H1 (cell line): Measurements from ENCODE around the gene PRRX2. TPM values are rescaled to one million over a fixed set of nuclear protein-coding genes. Genes with fewer than 3 reads are reported as not detected.

Experiments
- CTCF ChIA-PET: fragments of 300-600 bp; sonication (Branson Sonifier 250); formaldehyde crosslinking; loops from one replicate; lab custom pipeline; 2021; ENCODE audit not compliant: partially characterized antibody; lab: Charles Lee
- POLR2A ChIA-PET: fragments of 300-600 bp; sonication (Branson Sonifier 250); formaldehyde crosslinking; loops from one replicate; lab custom pipeline; 2021; ENCODE audit warnings: inconsistent platforms; ENCODE audit not compliant: partially characterized antibody; lab: Charles Lee
- DNase-seq, 2 experiments: peaks; one replicate each; pipeline versions ENCODE4 v3.0.0 to v3.0.0-alpha.2; 2010 to 2022; ENCODE audit warnings: low spot score in 2 of 2, low read depth in 1 of 2, mixed read lengths in 1 of 2
- FAIRE-seq: peaks from 2 replicates; lab custom pipeline; 2011; peaks lifted over from hg19 to GRCh38; lab: Jason Lieb, UNC
- H2AFZ ChIP-seq: 2 replicates; pipeline ENCODE4 v1.8.1; 2012; ENCODE audit warnings: low read length, inconsistent platforms
- H2AK5ac ChIP-seq: 2 replicates; pipeline ENCODE4 v1.6.1; 2013; ENCODE audit warnings: low read depth, low read length
- H2BK120ac ChIP-seq: replicated peaks from 2 replicates; pipeline ENCODE3; 2013; ENCODE audit warnings: low read depth, low read length, inconsistent platforms
- H2BK12ac ChIP-seq: 2 replicates; pipeline ENCODE4 v1.6.1; 2013; ENCODE audit warnings: low read depth, low read length
- H2BK15ac ChIP-seq: 2 replicates; pipeline ENCODE4 v1.6.1; 2013; ENCODE audit warnings: low read length
- H2BK20ac ChIP-seq: 2 replicates; pipeline ENCODE4 v1.6.1; 2013; ENCODE audit warnings: low read length
- H2BK5ac ChIP-seq: 2 replicates; pipeline ENCODE4 v1.6.1; 2013; ENCODE audit warnings: low read depth, low read length
- H3K14ac ChIP-seq: 2 replicates; pipeline ENCODE4 v1.6.1; 2013; ENCODE audit warnings: inconsistent platforms; ENCODE audit not compliant: insufficient read length
- H3K18ac ChIP-seq: 2 replicates; pipeline ENCODE4 v1.6.1; 2013; ENCODE audit warnings: low read length; ENCODE audit errors: extremely low read depth
- H3K23ac ChIP-seq: 2 replicates; pipeline ENCODE4 v1.6.1; 2013; ENCODE audit warnings: inconsistent platforms; ENCODE audit not compliant: insufficient read length
- H3K23me2 ChIP-seq: 2 replicates; pipeline ENCODE4 v1.6.1; 2013; ENCODE audit warnings: low read depth, low read length
- H3K27ac ChIP-seq: 2 replicates; pipeline ENCODE4 v1.6.1; 2011; ENCODE audit warnings: low read depth, low read length, inconsistent platforms
- H3K27me3 ChIP-seq, 4 experiments: replicated peaks in 1 of 4; 1 replicate in 1 of 4; 2 replicates in 3 of 4; pipeline versions ENCODE4 v1.6.1 to v1.8.1; 2011 to 2013; ENCODE audit warnings: low read length in 3 of 4, mild to moderate bottlenecking in 3 of 4, inconsistent platforms in 2 of 4, mixed read lengths in 2 of 4, moderate library complexity in 1 of 4; ENCODE audit not compliant: control insufficient read depth in 3 of 4, insufficient read depth in 3 of 4; ENCODE audit errors: extremely low read depth in 1 of 4
- H3K36me3 ChIP-seq, 4 experiments: 2 replicates each; pipeline versions ENCODE4 v1.6.1 to v1.8.1; 2011 to 2013; ENCODE audit warnings: mild to moderate bottlenecking in 4 of 4, low read length in 3 of 4, moderate library complexity in 2 of 4, control low read depth in 1 of 4, inconsistent platforms in 1 of 4; ENCODE audit not compliant: insufficient read depth in 4 of 4, control insufficient read depth in 2 of 4
- H3K4ac ChIP-seq: replicated peaks from 2 replicates; pipeline ENCODE3; 2013; ENCODE audit warnings: low read length, low read depth, mixed read lengths, inconsistent platforms; ENCODE audit not compliant: insufficient read length
- H3K4me1 ChIP-seq, 4 experiments: replicated peaks in 1 of 4; 1 replicate in 1 of 4; 2 replicates in 3 of 4; pipeline versions ENCODE4 v1.6.1 to v1.8.1; 2011 to 2013; ENCODE audit warnings: low read length in 3 of 4, inconsistent platforms in 2 of 4, mixed read lengths in 1 of 4; ENCODE audit not compliant: insufficient read depth in 4 of 4, control insufficient read depth in 3 of 4
- H3K4me2 ChIP-seq, 2 experiments: 2 replicates each; pipeline versions ENCODE4 v1.6.1 to v1.8.1; 2011 to 2013; ENCODE audit warnings: low read depth in 2 of 2, low read length in 2 of 2, control low read depth in 1 of 2, inconsistent platforms in 1 of 2, mild to moderate bottlenecking in 1 of 2; ENCODE audit not compliant: insufficient read depth in 1 of 2
- H3K4me3 ChIP-seq, 4 experiments: fragments of 200-600, 300-600 bp in 1 of 4; sonication (generic), shearing (Covaris generic), sonication (Bioruptor Twin) in 1 of 4; 2 replicates each; pipeline versions ENCODE4 v1.5.1 to v1.8.1; 2011 to 2016; ENCODE audit warnings: low read length in 4 of 4, low read depth in 3 of 4, control low read depth in 2 of 4, inconsistent platforms in 2 of 4, mild to moderate bottlenecking in 2 of 4, mixed read lengths in 1 of 4, moderate library complexity in 1 of 4; ENCODE audit not compliant: insufficient read depth in 2 of 4; ENCODE audit errors: extremely low read depth in 1 of 4
- H3K56ac ChIP-seq: replicated peaks from 2 replicates; pipeline ENCODE3; 2013; ENCODE audit warnings: low read depth, mild to moderate bottlenecking, mixed read lengths, low read length, inconsistent platforms; ENCODE audit not compliant: insufficient read length
- H3K79me1 ChIP-seq: 2 replicates; pipeline ENCODE4 v1.6.1; 2013; ENCODE audit warnings: low read depth, low read length, control low read depth
- H3K79me2 ChIP-seq, 2 experiments: 2 replicates each; pipeline versions ENCODE4 v1.6.1 to v1.8.1; 2012 to 2013; ENCODE audit warnings: low read length in 2 of 2, mild to moderate bottlenecking in 2 of 2, inconsistent platforms in 1 of 2; ENCODE audit not compliant: insufficient read depth in 2 of 2, control insufficient read depth in 1 of 2
- H3K9ac ChIP-seq, 4 experiments: replicated peaks in 1 of 4; 1 replicate in 1 of 4; 2 replicates in 3 of 4; pipeline versions ENCODE4 v1.6.1 to v1.8.1; 2011 to 2013; ENCODE audit warnings: low read depth in 3 of 4, low read length in 3 of 4, control low read depth in 2 of 4, mild to moderate bottlenecking in 2 of 4, moderate library complexity in 2 of 4, inconsistent platforms in 1 of 4; ENCODE audit errors: extremely low read depth in 1 of 4
- H3K9me3 ChIP-seq, 2 experiments: 2 replicates each; pipeline versions ENCODE4 v1.6.1 to v1.8.1; 2012 to 2013; ENCODE audit warnings: mild to moderate bottlenecking in 2 of 2, moderate library complexity in 2 of 2, control low read depth in 1 of 2, inconsistent platforms in 1 of 2, low read depth in 1 of 2, low read length in 1 of 2, mixed read lengths in 1 of 2; ENCODE audit not compliant: insufficient read depth in 2 of 2
- H4K20me1 ChIP-seq, 2 experiments: replicated peaks in 1 of 2; 2 replicates each; pipeline versions ENCODE3 to v1.8.1; 2011 to 2013; ENCODE audit warnings: inconsistent platforms in 2 of 2, low read length in 2 of 2, mild to moderate bottlenecking in 1 of 2; ENCODE audit not compliant: insufficient read depth in 2 of 2, control insufficient read depth in 1 of 2
- H4K5ac ChIP-seq: 2 replicates; pipeline ENCODE4 v1.6.1; 2013; ENCODE audit warnings: low read length, low read depth, mixed read lengths, inconsistent platforms; ENCODE audit not compliant: insufficient read length
- H4K8ac ChIP-seq: 2 replicates; pipeline ENCODE4 v1.8.0; 2013; ENCODE audit warnings: mild to moderate bottlenecking, moderate library complexity, low read length, inconsistent platforms; ENCODE audit not compliant: insufficient read depth; ENCODE audit errors: extremely low read depth
- H4K91ac ChIP-seq: replicated peaks from 2 replicates; pipeline ENCODE3; 2013; ENCODE audit warnings: low read length, mixed read lengths, inconsistent platforms; ENCODE audit not compliant: insufficient read length
- CEBPB ChIP-seq: IDR thresholded peaks from 2 replicates; pipeline ENCODE4 v1.6.1; 2012; ENCODE audit warnings: low read depth, low read length
- WGBS, 2 experiments: shearing (Covaris generic) in 1 of 2; methylation state at CpG; one replicate each; pipeline versions ENCODE4 v1.1.6 to v1.1.7; 2013 to 2015; ENCODE audit warnings: low lambda C conversion rate in 2 of 2, mixed read lengths in 2 of 2, inconsistent platforms in 1 of 2, low coverage in 1 of 2, missing lambda C conversion rate in 1 of 2; ENCODE audit not compliant: insufficient replicate concordance in 2 of 2, insufficient coverage in 1 of 2, insufficient read length in 1 of 2; ENCODE audit errors: extremely low coverage in 1 of 2, missing lambda C conversion rate in 1 of 2; 5-methylcytosine and 5-hydroxymethylcytosine counted together
- polyA plus RNA-seq, 7 experiments: library from polyadenylated mRNA; depleted of rRNA in 3 of 7; stranded (reverse) in 5 of 7; unstranded in 2 of 7; fragments of >200 nt in 5 of 7; fragments of 200-250 nt in 2 of 7; gene quantifications; 1 replicate in 5 of 7; 2 replicates in 1 of 7; 4 replicates in 1 of 7; pipeline versions ENCODE4 v1.2.1 to v1.2.3, GENCODE V29; 2011 to 2013; ENCODE audit warnings: missing spikeins in 2 of 7, mixed read lengths in 2 of 7
- total RNA-seq: library from RNA; stranded (reverse); fragmentation: NEBNext Ultra II Directional; extraction: Animal tissue kit (Norgen Biotek cat#: 25700); gene quantifications from 2 replicates; pipeline ENCODE4 v1.2.1, GENCODE V29; 2021

The PRRX2 gene
- total and polyA plus RNA-seq, 2 of the 8 experiments (the other 6 are each of a cell fraction or from before 2014, with no cell fraction given), result 5.8 to 9.2 TPM

GRCh38 chr9:129713402-129713679, 47.9 kb downstream of the PRRX2 start:
- H2BK12ac ChIP-seq, result no peak overlapping the region
- TF ChIP-seq CEBPB, result no peak
- H3K4me1 ChIP-seq, result peaks cover 0 to 13% (median 0%) of the 10 kb centered on the region in 4 experiments; a peak in 2 of 7 replicates
- FAIRE-seq, result no peak
- H3K18ac ChIP-seq, result no peak overlapping the region
- ChIA-PET POLR2A (interaction anchor here (1.2 kb wide), 1 partner anchor 47 kb away, joined by 3 read pairs; no protein-coding TSS in a partner anchor), CTCF (interaction anchor here (0.6 to 2.3 kb wide), 11 partner anchors 9 to 89 kb away, joined by 3 to 11 read pairs (median 5); no protein-coding TSS in a partner anchor)
- H2BK20ac ChIP-seq, result no peak overlapping the region
- H3K4me2 ChIP-seq, result no peak overlapping the region
- no peaks in the 10 kb centered on the region for H3K79me1 ChIP-seq
- H2AK5ac ChIP-seq, result no peak overlapping the region
- H2BK5ac ChIP-seq, result no peak overlapping the region
- WGBS, 2 experiments, result 84% methylated on average over 8 of the region's 10 CpGs; no CpG with 5 or more reads in 1 of the 2 experiments
- H3K79me2 ChIP-seq, result no peaks in the 10 kb centered on the region
- H3K23me2 ChIP-seq, result no peaks in the 10 kb centered on the region
- H4K8ac ChIP-seq, result no peak overlapping the region
- no peak overlapping the region for H3K14ac ChIP-seq
- no peak overlapping the region for H2BK120ac ChIP-seq
- H2AFZ ChIP-seq, result no peak overlapping the region
- no peaks in the 10 kb centered on the region for H4K20me1 ChIP-seq
- no peak overlapping the region for H3K4me3 ChIP-seq
- no peak for DNase-seq
- H3K36me3 ChIP-seq, result no peaks in the 10 kb centered on the region
- no peak overlapping the region for H3K23ac ChIP-seq
- no peaks in the 10 kb centered on the region for H3K9me3 ChIP-seq
- no peak overlapping the region for H3K4ac ChIP-seq
- H4K5ac ChIP-seq, result no peak overlapping the region
- no peak overlapping the region for H2BK15ac ChIP-seq
- H3K27ac ChIP-seq, result no peak overlapping the region
- H3K27me3 ChIP-seq, result no peaks in the 10 kb centered on the region; a peak in 1 of 7 replicates
- H3K56ac ChIP-seq, result no peak overlapping the region
- no peak overlapping the region for H4K91ac ChIP-seq
- no peak overlapping the region for H3K9ac ChIP-seq
